Caco-2 (cell line): Measurements from ENCODE around the gene AP2M1. TPM values are rescaled to one million over a fixed set of nuclear protein-coding genes. Genes with fewer than 3 reads are reported as not detected.

Experiments used
- BruUV-seq: library from RNA; stranded (reverse); fragments of 400-500 nt; replicated peaks from 2 replicates; lab custom pipeline; 2021; lab: Mats Ljungman, UMichigan
- CTCF ChIA-PET: fragments of 300-600 bp; sonication (Branson Sonifier 250); formaldehyde crosslinking; loops from one replicate; lab custom pipeline; 2022; ENCODE audit warnings: antibody characterized with exemption; lab: Charles Lee
- POLR2A ChIA-PET: fragments of 300-600 bp; sonication (Branson Sonifier 250); formaldehyde crosslinking; loops from one replicate; lab custom pipeline; 2022; ENCODE audit warnings: antibody characterized with exemption; lab: Charles Lee
- DNase-seq, 2 experiments: peaks; one replicate each; pipeline versions ENCODE4 v3.0.0 to v3.0.0-alpha.2; 2020 to 2022
- H3K27me3 ChIP-seq: replicated peaks from 2 replicates; pipeline ENCODE4 v1.6.0; 2011; ENCODE audit warnings: low read length; ENCODE audit not compliant: control insufficient read depth, insufficient read depth
- H3K36me3 ChIP-seq: 2 replicates; pipeline ENCODE4 v1.5.1; 2011; ENCODE audit warnings: low read length; ENCODE audit not compliant: control insufficient read depth, insufficient read depth
- H3K4me1 ChIP-seq: fragments of 250-450 bp; sonication (Bioruptor Pico); 2 replicates; pipeline ENCODE4 v1.5.1; 2020; ENCODE audit warnings: mild to moderate bottlenecking
- H3K4me3 ChIP-seq: 2 replicates; pipeline ENCODE4 v1.5.1; 2011; ENCODE audit warnings: low read depth, mild to moderate bottlenecking, control low read depth, low read length
- H3K9me3 ChIP-seq: fragments of 250-450 bp; sonication (Bioruptor Pico); 2 replicates; pipeline ENCODE4 v1.5.1; 2020; ENCODE audit warnings: mild to moderate bottlenecking, moderate library complexity
- H3K27ac Mint-ChIP-seq: one replicate; pipeline ENCODE4 v1.8.0; 2022; ENCODE audit warnings: mixed read lengths; ENCODE audit not compliant: unreplicated experiment
- H3K27me3 Mint-ChIP-seq: one replicate; pipeline ENCODE4 v1.8.0; 2022; ENCODE audit warnings: mixed read lengths; ENCODE audit not compliant: insufficient read depth, unreplicated experiment
- H3K36me3 Mint-ChIP-seq: one replicate; pipeline ENCODE4 v1.8.0; 2022; ENCODE audit warnings: mild to moderate bottlenecking, mixed read lengths; ENCODE audit not compliant: insufficient read depth, unreplicated experiment
- H3K4me1 Mint-ChIP-seq: one replicate; pipeline ENCODE4 v1.8.0; 2022; ENCODE audit warnings: low read depth, mixed read lengths; ENCODE audit not compliant: unreplicated experiment
- H3K4me3 Mint-ChIP-seq: one replicate; pipeline ENCODE4 v1.8.0; 2022; ENCODE audit warnings: mild to moderate bottlenecking, moderate library complexity, mixed read lengths; ENCODE audit not compliant: unreplicated experiment
- H3K9me3 Mint-ChIP-seq: one replicate; pipeline ENCODE4 v1.8.0; 2022; ENCODE audit warnings: mixed read lengths; ENCODE audit not compliant: unreplicated experiment
- intact Hi-C: fragments of 100-400 bp; cut with micrococcal nuclease; formaldehyde crosslinking; loops from one replicate; pipeline ENCODE4 v1.10.0; 2022; ENCODE audit not compliant: unreplicated experiment
- total RNA-seq: library from RNA; stranded (reverse); gene quantifications from 2 replicates; pipeline ENCODE4 v1.2.3, GENCODE V29; 2022
- TF ChIP-seq, protein P1 (sequence below), 2 experiments: fragments of 200-600 bp in 1 of 2; IDR thresholded peaks; 1 replicate in 1 of 2; 2 replicates in 1 of 2; pipeline versions ENCODE4 v1.5.1 to v1.8.0; 2011 to 2022; ENCODE audit warnings: antibody characterized with exemption in 1 of 2, control low read depth in 1 of 2, inconsistent platforms in 1 of 2, low read depth in 1 of 2, low read length in 1 of 2, mild to moderate bottlenecking in 1 of 2, moderate library complexity in 1 of 2; ENCODE audit not compliant: insufficient read depth in 1 of 2, severe bottlenecking in 1 of 2, unreplicated experiment in 1 of 2

AP2M1 gene
- total RNA-seq, 1 experiment from 2014 or later = 214 TPM

DNA sequence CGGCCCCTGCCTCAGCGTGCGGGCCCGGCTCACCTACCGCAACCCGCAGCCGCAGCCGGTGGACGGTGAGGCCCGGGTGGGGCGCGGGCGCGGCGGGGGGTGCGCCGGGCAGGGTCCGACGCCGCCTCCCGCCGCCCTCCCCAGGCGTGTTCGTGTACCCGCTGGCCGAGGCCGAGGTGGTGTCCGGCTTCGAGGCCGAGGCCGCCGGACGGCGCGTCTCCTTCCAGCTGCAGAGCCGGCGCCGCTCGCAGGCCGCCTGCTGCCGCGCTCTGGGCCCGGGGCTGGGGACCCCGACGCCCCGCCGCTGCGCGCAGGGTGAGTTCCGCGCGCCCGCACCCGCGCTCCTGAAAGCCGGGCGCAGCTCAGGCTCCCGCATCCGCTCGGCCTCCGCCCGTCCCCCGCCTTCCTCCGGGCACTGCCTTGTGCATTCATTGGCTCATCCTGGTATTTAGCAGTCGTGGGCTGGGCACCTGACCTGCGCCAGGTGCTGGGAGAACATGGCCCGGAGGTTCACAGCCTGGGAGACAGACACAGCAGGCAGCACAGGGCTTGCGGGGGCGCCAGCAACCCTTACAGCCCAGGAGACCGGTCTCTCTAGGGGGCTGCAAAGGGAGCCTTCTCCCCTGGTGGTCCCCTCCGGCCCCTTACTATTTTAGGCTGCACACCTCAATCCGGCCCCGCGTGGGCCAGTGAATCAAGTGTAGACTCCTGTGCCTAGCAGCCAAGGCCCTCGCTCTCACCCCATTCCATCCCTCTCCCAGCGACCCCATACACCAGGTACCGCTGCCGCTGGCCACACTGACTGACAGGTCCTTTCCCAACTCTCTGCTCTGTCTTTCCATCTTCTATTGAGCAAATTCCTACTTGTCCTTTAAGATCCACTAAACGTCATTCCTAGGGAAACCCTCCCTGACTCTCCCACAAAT lies 56.2 kb downstream of the AP2M1 start:
- TF ChIP-seq, protein P1, sequence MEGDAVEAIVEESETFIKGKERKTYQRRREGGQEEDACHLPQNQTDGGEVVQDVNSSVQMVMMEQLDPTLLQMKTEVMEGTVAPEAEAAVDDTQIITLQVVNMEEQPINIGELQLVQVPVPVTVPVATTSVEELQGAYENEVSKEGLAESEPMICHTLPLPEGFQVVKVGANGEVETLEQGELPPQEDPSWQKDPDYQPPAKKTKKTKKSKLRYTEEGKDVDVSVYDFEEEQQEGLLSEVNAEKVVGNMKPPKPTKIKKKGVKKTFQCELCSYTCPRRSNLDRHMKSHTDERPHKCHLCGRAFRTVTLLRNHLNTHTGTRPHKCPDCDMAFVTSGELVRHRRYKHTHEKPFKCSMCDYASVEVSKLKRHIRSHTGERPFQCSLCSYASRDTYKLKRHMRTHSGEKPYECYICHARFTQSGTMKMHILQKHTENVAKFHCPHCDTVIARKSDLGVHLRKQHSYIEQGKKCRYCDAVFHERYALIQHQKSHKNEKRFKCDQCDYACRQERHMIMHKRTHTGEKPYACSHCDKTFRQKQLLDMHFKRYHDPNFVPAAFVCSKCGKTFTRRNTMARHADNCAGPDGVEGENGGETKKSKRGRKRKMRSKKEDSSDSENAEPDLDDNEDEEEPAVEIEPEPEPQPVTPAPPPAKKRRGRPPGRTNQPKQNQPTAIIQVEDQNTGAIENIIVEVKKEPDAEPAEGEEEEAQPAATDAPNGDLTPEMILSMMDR (IDR thresholded peaks at IDR 0.05; ENCODE audit: insufficient read depth in 1 of 2, low read depth in 1 of 2, low read length in 1 of 2, severe bottlenecking in 1 of 2, unreplicated experiment in 1 of 2) = no peak
- Mint-ChIP-seq H3K36me3 (peaks cover 4% of the 10 kb centered on the region), H3K27me3 (peaks cover 24% of the 10 kb centered on the region), H3K4me3 (peak overlapping the region; percentile 70), H3K4me1 (peaks cover 7% of the 10 kb centered on the region), H3K9me3 (no peaks in the 10 kb centered on the region), H3K27ac (no peak overlapping the region)
- Histone ChIP-seq H3K9me3 (no peaks in the 10 kb centered on the region), H3K27me3 (peaks cover 5% of the 10 kb centered on the region), H3K36me3 (no peaks in the 10 kb centered on the region), H3K4me3 (peak overlapping the region; percentile 58), H3K4me1 (peaks cover 9% of the 10 kb centered on the region)
- CTCF ChIA-PET = no interaction called here
- POLR2A ChIA-PET = interaction anchor here (0.5 to 0.6 kb wide), 2 partner anchors 15 to 331 kb away, joined by 3 to 5 read pairs; partner anchors contain the start of gene EPHB3
- no TSS peak for BruUV-seq
- intact Hi-C loops = loop anchor here (2.0 kb wide), 1 partner anchor 18 kb away; the partner anchor contains the start of genes ALG3 and EEF1AKMT4
- no peak for DNase-seq

DNA sequence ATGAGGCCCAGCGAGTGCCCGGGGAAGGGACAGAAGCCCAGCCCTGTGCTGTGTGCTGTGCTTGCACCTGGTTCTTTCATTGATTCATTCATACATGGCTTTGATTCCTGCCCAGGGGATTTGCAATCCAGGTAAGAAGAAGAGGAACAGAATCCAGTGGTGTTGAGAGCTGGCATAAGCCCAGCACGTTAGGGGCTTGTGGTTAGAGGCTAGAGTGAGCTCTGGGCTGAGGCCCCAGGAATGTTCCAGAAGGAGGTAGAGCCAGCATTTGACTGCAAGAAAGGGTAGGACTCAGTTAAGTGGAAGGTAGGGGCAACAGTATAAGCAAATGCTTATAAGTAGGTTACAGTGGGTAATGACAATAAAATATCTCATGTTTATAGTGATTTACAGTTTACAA lies 57.0 kb downstream of the AP2M1 start:
- no peaks in the 10 kb centered on the region for H3K9me3 Mint-ChIP-seq
- no TSS peak for BruUV-seq
- CTCF ChIA-PET = no interaction called here

More for the DNA sequence above, 57.0 kb downstream of the AP2M1 start:
- Histone ChIP-seq H3K9me3 (no peaks in the 10 kb centered on the region), H3K27me3 (peaks cover 5% of the 10 kb centered on the region), H3K36me3 (no peaks in the 10 kb centered on the region), H3K4me3 (no peak overlapping the region), H3K4me1 (peaks cover 9% of the 10 kb centered on the region)
- Mint-ChIP-seq H3K27me3 (peaks cover 24% of the 10 kb centered on the region), H3K4me1 (peaks cover 7% of the 10 kb centered on the region), H3K36me3 (peaks cover 4% of the 10 kb centered on the region), H3K4me3 (peak overlapping the region; percentile 70), H3K27ac (no peak overlapping the region)
- DNase-seq = no peak
- intact Hi-C loops = loop anchor here (2.0 kb wide), 1 partner anchor 17 kb away; the partner anchor contains the start of genes ALG3 and EEF1AKMT4
- TF ChIP-seq, protein P1 (IDR thresholded peaks at IDR 0.05; ENCODE audit: insufficient read depth in 1 of 2, low read depth in 1 of 2, low read length in 1 of 2, severe bottlenecking in 1 of 2, unreplicated experiment in 1 of 2) = no peak
- POLR2A ChIA-PET = no interaction called here
